Stimulated activated naive CD8-positive, alpha-beta T cell treated with anti-CD3 and anti-CD28 coated beads, Interleukin-15, Interleukin-2, amounts not matched to agents 100 ng/mL and 50 ng/mL, for 24 hours (primary cell): ENCODE results near the gene CFAP53.

Source experiments
- H3K27ac Mint-ChIP-seq: one replicate; pipeline ENCODE4 v1.8.0; 2021; ENCODE audit warnings: mild to moderate bottlenecking, mixed read lengths
- H3K27me3 Mint-ChIP-seq: one replicate; pipeline ENCODE4 v1.8.0; 2021; ENCODE audit warnings: mixed read lengths
- H3K36me3 Mint-ChIP-seq: one replicate; pipeline ENCODE4 v1.8.0; 2021; ENCODE audit warnings: low read depth, mixed read lengths
- H3K4me1 Mint-ChIP-seq: one replicate; pipeline ENCODE4 v1.8.0; 2021; ENCODE audit warnings: low read depth, mixed read lengths
- H3K4me3 Mint-ChIP-seq: one replicate; pipeline ENCODE4 v1.8.0; 2021; ENCODE audit warnings: mild to moderate bottlenecking, mixed read lengths
- H3K9me3 Mint-ChIP-seq: one replicate; pipeline ENCODE4 v1.8.0; 2021; ENCODE audit warnings: mixed read lengths

CFAP53 gene

DNA sequence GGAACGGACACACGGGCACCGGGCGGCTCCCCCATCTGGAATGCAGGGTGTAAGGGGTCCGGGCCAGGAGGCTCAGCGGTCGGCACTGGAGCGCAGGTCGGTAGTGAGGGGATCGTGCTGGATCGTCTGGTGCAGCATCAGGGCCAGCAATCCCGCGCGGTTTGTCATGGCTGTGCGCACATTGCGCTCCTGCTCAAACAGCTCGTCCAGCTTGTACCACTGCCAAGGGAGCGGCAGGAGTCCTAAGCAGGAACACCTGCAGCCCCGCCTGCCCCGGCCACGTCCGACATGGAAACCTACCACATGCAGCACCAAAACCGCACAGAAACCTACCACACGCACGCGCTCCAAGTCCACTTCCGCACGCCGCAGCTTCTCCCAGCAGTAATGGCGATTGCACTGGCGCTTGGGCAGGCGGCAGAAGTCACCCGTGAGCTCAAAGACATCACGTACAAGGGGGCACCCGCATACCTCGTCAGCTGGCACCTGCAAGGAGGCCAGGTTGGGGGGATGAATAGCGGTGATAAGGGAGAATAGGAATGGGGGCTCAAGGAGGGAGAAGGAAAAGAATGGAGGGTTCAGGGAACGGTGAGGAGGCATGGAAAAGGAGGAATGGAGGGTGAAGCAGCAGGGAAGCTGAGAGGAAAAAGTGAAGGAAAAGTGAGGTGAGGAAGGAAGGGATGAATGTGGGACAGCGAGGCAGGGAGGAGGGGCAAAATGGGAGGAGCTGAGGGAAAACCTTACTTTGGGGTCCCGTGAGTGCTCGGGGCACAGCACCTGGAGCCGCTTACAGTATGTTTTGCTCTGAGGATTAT is 16.4 kb upstream of the CFAP53 start:
- H3K36me3 Mint-ChIP-seq, result peaks cover 70% of the 10 kb centered on the region
- H3K27me3 Mint-ChIP-seq, result no peaks in the 10 kb centered on the region
- H3K27ac Mint-ChIP-seq, result no peak overlapping the region
- no peaks in the 10 kb centered on the region for H3K9me3 Mint-ChIP-seq
- H3K4me1 Mint-ChIP-seq, result peaks cover 41% of the 10 kb centered on the region
- peak overlapping the region; percentile 98 for H3K4me3 Mint-ChIP-seq

DNA sequence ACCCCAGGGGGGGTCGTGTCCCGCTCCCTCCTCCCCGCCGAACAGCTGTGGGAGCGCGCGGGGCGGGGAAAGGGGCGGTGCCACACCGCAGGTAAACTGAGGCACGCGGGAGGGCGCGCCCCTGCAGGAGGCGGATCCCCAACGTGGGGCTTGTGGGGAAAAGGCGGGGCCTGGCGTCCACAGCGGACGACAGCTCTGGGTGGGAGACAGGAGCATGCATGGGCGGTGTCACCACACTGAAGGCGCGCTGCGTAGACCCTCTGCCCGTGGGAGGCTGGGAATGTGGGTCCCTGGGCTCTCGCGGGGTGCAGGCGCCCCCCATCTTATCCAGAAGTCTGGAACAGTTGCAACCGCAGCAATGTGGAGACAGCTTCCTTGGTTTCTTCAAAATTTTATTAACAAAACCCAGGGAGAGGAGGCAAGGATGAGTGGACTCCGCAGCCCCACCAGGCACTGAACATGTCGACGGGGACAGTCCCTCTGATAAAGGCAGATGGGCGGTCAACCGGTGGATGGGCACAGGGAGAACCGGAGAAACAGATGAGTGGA is 15.8 kb upstream of the CFAP53 start:
- no peaks in the 10 kb centered on the region for H3K9me3 Mint-ChIP-seq
- H3K27ac Mint-ChIP-seq, result peak overlapping the region; percentile 97
- no peaks in the 10 kb centered on the region for H3K27me3 Mint-ChIP-seq
- peaks cover 65% of the 10 kb centered on the region for H3K36me3 Mint-ChIP-seq
- peaks cover 37% of the 10 kb centered on the region for H3K4me1 Mint-ChIP-seq
- H3K4me3 Mint-ChIP-seq, result peak overlapping the region; percentile 98

DNA sequence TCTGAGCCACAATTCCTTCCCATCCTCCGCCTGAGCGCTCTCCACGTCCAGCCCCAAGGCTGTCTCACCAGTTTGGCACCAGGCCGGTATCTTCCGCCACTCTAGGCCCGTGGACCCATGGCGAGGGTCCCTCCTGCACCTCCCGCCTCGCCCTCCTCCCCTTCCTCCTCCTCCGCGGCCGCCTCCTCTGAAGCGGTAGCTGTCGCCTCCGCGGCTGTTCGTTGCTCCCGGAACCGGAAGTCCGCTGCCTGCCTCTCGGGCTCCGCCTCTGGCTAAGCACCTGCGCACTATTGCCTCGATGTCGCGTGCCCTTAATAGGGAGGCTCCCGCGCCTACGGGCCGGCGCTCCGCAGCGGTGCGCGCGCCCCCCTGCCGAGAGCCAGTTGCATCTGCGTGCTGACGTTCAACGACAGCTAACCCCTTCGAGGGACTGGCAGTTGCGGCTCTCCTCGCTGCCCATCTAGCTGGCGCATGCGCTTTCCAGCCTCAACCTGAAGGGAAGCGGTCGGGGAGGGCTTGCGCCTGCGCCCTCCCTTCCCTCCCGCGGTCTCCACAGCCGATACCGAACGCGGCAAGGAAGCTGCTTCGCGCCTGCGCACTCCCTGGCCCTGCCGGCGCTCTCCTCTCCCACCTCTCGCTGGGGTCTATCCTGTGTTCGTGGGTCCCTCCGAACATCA is 15.1 kb upstream of the CFAP53 start, which contains the start of gene MBD1:
MBD1 (minus strand) TSS at position 229 of the 677 bp plus-strand sequence. CDS start 1,531 bp downstream, outside the sequence.
- Mint-ChIP-seq H3K4me1 (peaks cover 31% of the 10 kb centered on the region), H3K36me3 (peaks cover 68% of the 10 kb centered on the region), H3K4me3 (peak within 1 kb of the TSS; percentile 98), H3K27ac (peak within 1 kb of the TSS; percentile 97), H3K27me3 (no peaks in the 10 kb centered on the region), H3K9me3 (no peaks in the 10 kb centered on the region)

DNA sequence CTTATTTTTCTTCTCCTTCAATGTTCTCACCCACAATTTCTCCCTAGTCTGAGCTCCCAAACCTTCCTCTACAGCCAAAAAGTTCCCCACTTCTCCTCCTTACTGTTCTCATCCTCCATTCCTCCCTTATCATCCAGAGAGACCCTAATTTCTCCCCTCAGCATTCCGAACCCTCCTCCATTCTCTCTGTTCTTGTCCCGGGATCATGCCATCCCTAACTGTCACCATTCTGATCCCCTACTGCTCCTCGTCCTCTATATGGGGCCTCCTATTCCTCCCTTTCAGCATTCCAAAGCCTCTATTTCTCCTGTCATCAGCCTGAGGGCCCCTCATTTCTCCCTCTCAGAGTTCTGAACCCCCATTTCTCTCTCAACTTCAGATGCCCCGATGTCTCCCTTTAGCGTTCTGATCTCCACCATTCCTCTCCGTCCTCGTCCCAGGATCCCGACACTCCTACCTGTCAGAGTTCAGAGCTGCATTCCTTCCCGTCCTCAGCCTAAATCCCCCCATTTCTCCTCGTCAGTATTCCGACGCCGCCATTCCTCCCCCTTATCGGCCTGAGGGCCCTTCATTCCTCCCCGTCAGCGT is 14.5 kb upstream of the CFAP53 start:
- peak overlapping the region; percentile 97 for H3K27ac Mint-ChIP-seq
- no peaks in the 10 kb centered on the region for H3K27me3 Mint-ChIP-seq
- H3K36me3 Mint-ChIP-seq, result peaks cover 69% of the 10 kb centered on the region
- H3K4me1 Mint-ChIP-seq, result peaks cover 27% of the 10 kb centered on the region
- H3K9me3 Mint-ChIP-seq, result no peaks in the 10 kb centered on the region
- H3K4me3 Mint-ChIP-seq, result peak overlapping the region; percentile 98

DNA sequence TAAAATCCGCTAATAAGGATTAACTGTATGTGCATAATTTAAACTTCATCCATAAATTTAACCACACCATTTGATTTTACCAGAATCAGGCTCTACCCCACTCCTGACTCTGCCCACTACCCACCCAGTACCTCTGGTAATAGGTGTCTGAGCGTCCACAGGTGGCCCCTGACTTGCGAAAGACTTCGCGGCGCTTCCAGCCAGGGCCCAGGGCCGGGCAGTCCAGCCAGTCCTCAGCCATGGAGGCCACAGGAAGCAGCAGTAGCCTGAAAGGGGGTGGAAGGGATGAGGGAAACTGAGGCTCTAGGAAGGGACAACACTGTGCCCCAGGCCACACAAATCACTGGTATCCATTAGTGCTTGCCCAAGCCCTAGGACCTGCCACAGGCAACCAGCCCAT is 13.5 kb upstream of the CFAP53 start:
- Mint-ChIP-seq H3K4me1 (peaks cover 26% of the 10 kb centered on the region), H3K9me3 (no peaks in the 10 kb centered on the region), H3K27me3 (no peaks in the 10 kb centered on the region), H3K36me3 (peaks cover 70% of the 10 kb centered on the region), H3K27ac (peak overlapping the region; percentile 97), H3K4me3 (peak overlapping the region; percentile 98)

DNA sequence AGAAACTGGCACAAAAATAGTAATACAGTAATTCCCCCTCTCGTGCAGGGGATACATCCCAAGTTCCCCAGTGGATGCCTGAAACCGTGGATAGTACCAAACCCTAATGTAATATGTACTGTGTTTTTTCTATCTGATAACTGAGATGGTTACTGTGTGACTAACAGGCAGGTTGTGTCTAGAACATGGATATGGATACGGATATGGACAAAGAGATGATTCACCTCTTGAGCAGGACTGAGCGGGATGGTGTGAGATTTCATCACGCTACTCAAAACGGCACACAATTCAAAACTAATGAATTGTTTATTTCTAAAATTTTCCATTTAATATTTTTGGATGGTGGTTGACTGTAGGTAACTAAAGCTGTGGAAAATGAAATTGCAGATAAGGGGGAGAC is 11.6 kb upstream of the CFAP53 start:
- peaks cover 68% of the 10 kb centered on the region for H3K36me3 Mint-ChIP-seq
- H3K4me1 Mint-ChIP-seq, result peaks cover 21% of the 10 kb centered on the region
- no peaks in the 10 kb centered on the region for H3K27me3 Mint-ChIP-seq
- H3K27ac Mint-ChIP-seq, result no peak overlapping the region
- no peaks in the 10 kb centered on the region for H3K9me3 Mint-ChIP-seq
- H3K4me3 Mint-ChIP-seq, result no peak overlapping the region

DNA sequence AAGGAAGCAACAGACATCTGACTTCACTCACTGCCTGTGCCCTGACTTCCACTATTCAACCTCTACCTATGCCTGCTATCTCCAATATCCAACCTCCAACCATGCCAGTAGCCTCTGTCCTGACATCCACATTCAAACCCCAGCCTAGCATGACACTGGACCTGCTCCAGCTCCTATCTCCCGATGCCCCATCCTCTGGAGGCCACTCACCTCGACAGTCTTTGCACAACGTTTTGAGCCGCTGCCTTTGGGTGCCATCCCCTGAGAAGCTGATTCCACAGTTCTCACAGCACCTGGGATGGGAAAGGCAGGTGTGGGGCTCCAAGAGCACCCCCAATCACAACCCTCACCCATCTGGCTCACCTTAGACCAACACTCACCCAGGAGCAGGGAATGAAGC is 10.2 kb upstream of the CFAP53 start:
- H3K27ac Mint-ChIP-seq, result no peak overlapping the region
- peaks cover 72% of the 10 kb centered on the region for H3K36me3 Mint-ChIP-seq
- no peak overlapping the region for H3K4me3 Mint-ChIP-seq
- H3K9me3 Mint-ChIP-seq, result no peaks in the 10 kb centered on the region
- H3K4me1 Mint-ChIP-seq, result peaks cover 21% of the 10 kb centered on the region
- H3K27me3 Mint-ChIP-seq, result no peaks in the 10 kb centered on the region

DNA sequence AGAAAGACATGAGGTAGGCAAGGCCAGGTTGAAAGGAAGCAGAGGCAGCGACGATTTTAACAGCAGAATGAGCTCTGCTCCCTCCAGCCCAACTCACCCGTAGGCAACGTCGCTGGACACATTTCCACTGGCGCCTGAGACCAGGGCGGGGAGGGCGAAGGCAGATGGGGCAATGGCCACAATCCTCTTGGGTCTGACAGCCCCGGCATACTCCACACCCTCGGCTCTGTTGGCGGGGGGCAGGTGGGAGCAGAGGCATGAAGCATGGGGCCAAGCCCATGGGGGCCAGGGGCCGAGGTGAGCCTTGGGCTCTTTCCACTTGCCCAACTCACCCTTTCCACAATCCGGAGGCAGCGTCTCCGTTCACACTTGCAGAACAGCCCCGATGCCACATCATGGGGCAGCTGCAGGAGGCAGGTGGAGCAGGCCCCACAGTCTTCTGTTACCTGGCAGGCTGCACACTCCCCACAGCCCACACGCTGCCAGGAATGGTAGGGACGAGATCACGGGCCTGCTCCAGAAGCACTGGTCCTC is 9.3 kb upstream of the CFAP53 start:
- H3K4me3 Mint-ChIP-seq, result no peak overlapping the region
- H3K36me3 Mint-ChIP-seq, result peaks cover 76% of the 10 kb centered on the region
- peaks cover 18% of the 10 kb centered on the region for H3K4me1 Mint-ChIP-seq
- H3K9me3 Mint-ChIP-seq, result no peaks in the 10 kb centered on the region
- no peaks in the 10 kb centered on the region for H3K27me3 Mint-ChIP-seq
- no peak overlapping the region for H3K27ac Mint-ChIP-seq

DNA sequence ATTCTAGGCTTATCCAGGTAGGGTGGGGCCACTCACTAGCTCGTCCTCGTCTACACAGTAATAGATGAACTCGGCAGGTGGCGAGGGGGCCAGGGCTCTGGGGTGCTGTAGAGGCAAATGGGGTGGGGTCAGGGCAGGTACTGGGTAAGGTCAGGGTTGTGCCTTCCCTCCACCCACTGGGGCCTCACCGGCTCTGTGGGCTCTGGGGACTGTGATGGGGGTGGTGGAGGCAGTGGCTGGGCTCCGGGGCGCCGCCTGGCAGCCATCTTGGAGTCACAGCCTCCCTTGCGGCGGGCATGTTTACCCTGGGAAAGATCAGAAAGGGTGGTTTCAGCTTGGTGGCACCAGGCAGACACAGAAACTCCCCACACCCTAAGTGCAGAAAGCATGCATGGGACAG is 8.6 kb upstream of the CFAP53 start:
- Mint-ChIP-seq H3K4me3 (no peak overlapping the region), H3K27ac (no peak overlapping the region), H3K4me1 (peaks cover 12% of the 10 kb centered on the region), H3K27me3 (no peaks in the 10 kb centered on the region), H3K9me3 (no peaks in the 10 kb centered on the region), H3K36me3 (peaks cover 75% of the 10 kb centered on the region)

DNA sequence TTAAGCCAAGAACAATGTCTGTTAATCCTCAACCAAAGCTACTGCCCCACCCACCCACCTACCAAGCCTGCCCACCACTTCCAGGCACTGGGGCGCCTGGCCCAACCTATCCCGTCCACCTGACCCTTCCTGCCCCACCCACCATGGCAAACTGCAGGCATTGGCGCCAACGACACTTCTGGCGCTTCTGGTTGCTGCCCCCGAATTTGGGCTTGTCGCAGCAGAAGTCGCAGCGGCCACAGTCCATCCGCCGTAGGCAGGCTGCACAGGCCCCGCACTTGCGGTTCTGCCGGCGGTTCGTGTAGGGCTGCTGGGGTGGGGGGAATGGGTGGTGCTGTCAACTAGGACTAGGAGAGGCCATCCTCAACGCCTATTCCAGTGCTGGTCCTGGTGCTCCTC is 7.7 kb upstream of the CFAP53 start:
- H3K27ac Mint-ChIP-seq, result no peak overlapping the region
- no peaks in the 10 kb centered on the region for H3K27me3 Mint-ChIP-seq
- H3K4me1 Mint-ChIP-seq, result peaks cover 8% of the 10 kb centered on the region
- H3K4me3 Mint-ChIP-seq, result no peak overlapping the region
- H3K9me3 Mint-ChIP-seq, result no peaks in the 10 kb centered on the region
- peaks cover 79% of the 10 kb centered on the region for H3K36me3 Mint-ChIP-seq

DNA sequence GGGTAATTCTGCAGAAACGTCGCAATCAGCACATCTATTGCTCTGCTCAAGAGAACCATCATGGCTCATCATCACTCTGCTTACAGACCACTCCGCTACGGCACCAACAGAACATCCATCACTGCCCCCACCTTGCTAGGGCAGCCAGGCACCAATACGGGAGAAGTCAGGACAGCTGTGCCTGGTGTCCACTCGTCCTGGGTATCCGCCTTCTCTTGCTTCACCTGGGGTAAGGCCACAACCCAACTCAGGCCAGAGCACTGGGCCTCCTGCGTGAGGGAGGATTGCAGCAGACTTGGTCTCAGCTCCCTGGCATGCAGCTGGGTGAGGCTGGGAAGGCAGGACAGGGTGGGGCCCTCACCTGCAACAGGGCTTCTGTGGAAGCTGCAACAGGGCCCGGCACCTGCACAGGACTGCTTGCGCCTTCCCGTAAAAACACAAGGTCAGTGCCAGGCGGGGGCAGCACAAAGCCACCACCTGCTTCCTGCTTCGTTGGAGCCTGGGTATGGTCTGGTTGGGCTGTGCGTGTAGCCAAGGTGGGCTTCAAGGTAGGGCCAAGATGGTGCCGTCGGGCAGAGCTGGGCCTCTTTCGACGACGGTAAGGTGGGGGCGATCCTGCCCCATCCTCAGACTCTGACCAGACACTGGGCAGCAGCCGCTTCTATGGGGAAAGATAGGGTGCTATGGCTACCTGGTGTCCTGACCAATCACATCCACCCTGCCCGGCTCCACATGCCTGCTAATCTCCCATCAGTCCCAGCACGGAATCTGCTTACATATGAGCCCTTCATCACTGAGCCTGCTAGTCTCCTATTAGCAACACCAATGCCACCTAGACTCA is 7.1 kb upstream of the CFAP53 start:
- no peak overlapping the region for H3K4me3 Mint-ChIP-seq
- peaks cover 7% of the 10 kb centered on the region for H3K4me1 Mint-ChIP-seq
- no peak overlapping the region for H3K27ac Mint-ChIP-seq
- no peaks in the 10 kb centered on the region for H3K27me3 Mint-ChIP-seq
- no peaks in the 10 kb centered on the region for H3K9me3 Mint-ChIP-seq
- peaks cover 76% of the 10 kb centered on the region for H3K36me3 Mint-ChIP-seq

DNA sequence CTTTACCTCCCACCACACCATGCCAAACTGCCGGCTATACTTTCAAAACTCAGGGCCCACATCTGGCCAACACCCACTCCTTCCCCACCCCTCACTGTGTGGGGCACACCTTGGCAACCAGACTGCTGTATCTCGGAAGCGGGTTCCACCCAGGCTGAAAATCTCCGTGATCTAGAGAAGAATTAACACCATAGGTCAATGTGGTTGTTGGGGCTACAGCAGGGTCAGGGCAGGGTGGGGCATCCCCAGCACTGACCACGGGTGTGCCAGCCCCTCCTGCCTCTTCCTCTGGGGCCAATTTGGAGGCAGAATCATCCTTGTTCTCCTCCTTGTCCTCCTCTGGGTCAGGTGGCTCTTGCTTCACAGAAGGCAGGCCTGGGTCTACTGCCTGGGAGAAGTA is 6.3 kb upstream of the CFAP53 start:
- Mint-ChIP-seq H3K9me3 (no peaks in the 10 kb centered on the region), H3K4me1 (peaks cover 14% of the 10 kb centered on the region), H3K4me3 (no peak overlapping the region), H3K27ac (no peak overlapping the region), H3K36me3 (peaks cover 71% of the 10 kb centered on the region), H3K27me3 (no peaks in the 10 kb centered on the region)

DNA sequence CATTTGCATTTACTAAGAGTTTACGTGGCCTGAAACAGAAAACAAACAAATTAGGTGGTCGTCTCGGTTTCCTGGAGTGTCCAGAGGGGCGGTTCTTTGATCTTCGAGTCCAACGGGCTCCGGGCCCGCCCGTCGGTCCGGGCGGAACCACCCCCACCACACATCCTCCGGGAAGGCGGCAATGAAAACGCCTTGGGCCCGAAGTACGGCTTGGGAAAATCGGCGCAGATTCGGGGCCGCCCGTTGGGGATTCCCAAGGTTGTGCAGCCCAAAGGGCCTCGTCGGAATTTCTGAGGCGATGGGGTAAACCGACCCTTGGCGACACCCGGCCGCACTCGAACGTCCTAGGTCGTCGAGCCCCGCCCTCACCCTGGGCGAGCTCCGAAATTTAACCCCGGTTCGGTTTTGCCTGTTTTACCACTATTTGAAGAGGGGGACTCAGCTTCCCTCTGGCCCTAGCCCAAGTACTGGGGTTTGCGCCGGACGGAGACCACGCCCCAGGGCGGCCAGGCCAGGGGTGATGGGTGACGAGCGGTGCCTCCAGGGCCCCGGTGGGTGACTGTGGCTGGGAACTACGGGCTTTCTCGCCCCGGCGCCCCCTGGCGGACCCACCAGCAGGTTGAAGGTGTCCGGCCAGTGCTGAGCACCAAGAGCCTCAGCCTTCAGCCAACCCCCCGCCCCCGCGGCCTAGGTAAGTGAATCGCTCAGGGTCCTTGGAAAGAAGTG is 1.9 kb upstream of the CFAP53 start:
- peak overlapping the region; percentile 67 for H3K27ac Mint-ChIP-seq
- no peaks in the 10 kb centered on the region for H3K9me3 Mint-ChIP-seq
- no peaks in the 10 kb centered on the region for H3K27me3 Mint-ChIP-seq
- peaks cover 37% of the 10 kb centered on the region for H3K4me1 Mint-ChIP-seq
- peaks cover 36% of the 10 kb centered on the region for H3K36me3 Mint-ChIP-seq
- peak overlapping the region; percentile 78 for H3K4me3 Mint-ChIP-seq

DNA sequence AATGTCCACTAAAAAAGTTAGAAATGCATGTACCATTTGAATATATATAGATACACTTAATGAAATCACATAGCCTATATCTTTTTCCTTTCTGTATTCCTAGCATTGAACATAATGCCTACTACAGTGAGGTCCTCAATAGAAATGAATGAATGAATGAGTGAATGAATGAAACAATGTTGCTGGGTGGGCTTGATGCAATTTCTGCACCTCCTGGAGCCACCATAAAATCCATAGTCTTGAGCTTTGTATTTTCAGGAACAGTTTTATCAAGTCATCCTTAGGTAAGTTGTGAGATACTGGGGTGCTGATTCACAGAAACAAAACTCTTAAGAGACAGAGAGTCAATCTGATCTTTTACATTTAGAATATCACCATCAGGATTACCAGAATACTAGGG is 3.3 kb downstream of the CFAP53 start:
- H3K9me3 Mint-ChIP-seq, result no peaks in the 10 kb centered on the region
- H3K4me1 Mint-ChIP-seq, result peaks cover 27% of the 10 kb centered on the region
- H3K27me3 Mint-ChIP-seq, result no peaks in the 10 kb centered on the region
- H3K4me3 Mint-ChIP-seq, result no peak overlapping the region
- no peak overlapping the region for H3K27ac Mint-ChIP-seq
- H3K36me3 Mint-ChIP-seq, result no peaks in the 10 kb centered on the region
